ENCODE measurements around the gene TEKT4.
"Not testable (repeated sequence)": the region's sequence is repeated elsewhere in the genome, so short reads cannot be mapped to it uniquely, and the experiment has no call there.

Gene TEKT4

DNA sequence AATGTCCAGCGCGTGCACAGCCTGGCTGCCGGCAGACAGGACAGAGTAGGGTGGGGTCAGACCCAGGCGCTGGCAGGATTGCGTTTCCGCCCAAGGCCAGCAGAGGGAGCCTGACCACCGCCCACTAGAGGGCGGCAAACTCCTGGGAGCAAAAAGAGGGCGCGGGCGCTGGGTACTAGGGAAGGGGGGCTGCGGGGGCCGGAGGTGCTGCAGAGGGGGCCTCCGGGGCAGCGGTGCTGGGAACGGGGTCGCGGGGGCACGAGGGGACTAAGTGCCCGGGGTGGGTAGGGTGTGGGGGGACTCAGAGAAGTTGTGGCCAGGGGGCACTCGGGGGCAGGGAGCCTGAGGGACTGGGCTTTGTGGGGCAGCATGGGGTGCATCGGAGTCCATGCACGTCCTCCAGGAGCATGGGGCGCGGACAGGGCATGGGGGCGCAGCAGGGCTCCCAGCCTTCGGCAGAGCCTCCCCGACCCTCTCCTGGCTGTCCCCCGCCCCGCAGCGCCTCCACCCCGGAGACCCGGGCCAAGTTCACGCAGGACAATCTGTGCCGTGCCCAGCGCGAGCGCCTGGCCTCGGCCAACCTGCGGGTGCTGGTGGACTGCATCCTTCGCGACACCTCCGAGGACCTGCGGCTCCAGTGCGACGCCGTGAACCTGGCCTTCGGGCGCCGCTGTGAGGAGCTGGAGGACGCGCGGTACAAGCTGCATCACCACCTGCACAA lies 3.2 kb downstream of the TEKT4 start:
- no peak overlapping the region for H3K4me3 ChIP-seq (ENCODE audit: low read depth, low read length)
- TF ChIP-seq, protein P1, sequence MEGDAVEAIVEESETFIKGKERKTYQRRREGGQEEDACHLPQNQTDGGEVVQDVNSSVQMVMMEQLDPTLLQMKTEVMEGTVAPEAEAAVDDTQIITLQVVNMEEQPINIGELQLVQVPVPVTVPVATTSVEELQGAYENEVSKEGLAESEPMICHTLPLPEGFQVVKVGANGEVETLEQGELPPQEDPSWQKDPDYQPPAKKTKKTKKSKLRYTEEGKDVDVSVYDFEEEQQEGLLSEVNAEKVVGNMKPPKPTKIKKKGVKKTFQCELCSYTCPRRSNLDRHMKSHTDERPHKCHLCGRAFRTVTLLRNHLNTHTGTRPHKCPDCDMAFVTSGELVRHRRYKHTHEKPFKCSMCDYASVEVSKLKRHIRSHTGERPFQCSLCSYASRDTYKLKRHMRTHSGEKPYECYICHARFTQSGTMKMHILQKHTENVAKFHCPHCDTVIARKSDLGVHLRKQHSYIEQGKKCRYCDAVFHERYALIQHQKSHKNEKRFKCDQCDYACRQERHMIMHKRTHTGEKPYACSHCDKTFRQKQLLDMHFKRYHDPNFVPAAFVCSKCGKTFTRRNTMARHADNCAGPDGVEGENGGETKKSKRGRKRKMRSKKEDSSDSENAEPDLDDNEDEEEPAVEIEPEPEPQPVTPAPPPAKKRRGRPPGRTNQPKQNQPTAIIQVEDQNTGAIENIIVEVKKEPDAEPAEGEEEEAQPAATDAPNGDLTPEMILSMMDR (IDR thresholded peaks at IDR 0.05; ENCODE audit: low read depth, low read length): peak; percentile 76
- in situ Hi-C loops (cut with HindIII; ENCODE audit: low sequenced_read_pairs): no loop called here
- no peak for DNase-seq (ENCODE audit: low read depth, low spot score)

DNA sequence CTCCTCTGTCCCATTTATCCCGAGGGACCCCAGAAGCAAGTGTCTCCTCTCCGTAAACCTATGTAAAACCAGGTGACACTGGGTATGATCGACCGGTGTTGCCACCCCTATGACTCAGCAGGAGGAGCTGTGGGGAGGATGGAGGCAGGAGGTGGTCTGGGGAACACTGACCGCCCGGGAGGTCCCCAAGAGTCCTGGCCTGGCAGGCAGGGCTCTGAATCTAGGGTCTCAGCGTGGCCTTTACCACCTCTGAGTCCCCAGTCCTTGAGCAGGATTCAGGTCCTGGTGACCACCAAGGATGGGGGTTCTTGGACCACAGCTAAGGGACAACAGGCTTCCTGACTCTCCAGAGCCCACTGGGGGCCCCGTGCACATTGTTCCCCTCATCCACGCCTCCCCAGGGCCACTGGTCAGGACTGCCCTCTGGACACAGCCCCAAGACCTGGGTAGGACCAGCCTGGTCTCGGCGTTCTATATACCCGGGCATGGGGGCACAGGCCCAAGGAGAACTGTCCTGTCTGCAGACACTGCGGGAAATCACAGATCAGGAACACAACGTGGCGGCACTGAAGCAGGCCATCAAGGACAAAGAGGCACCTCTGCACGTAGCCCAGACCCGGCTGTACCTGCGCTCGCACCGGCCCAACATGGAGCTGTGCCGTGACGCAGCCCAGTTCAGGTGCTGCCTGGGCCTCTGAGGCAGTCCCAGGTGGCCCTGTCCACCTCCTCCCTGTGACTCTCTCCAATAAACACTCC lies 4.0 kb downstream of the TEKT4 start:
- in situ Hi-C loops (cut with HindIII; ENCODE audit: low sequenced_read_pairs): no loop called here
- TF ChIP-seq, protein P1 (IDR thresholded peaks at IDR 0.05; ENCODE audit: low read depth, low read length): no peak
- DNase-seq (ENCODE audit: low read depth, low spot score): no peak
- H3K4me3 ChIP-seq (ENCODE audit: low read depth, low read length): no peak overlapping the region

DNA sequence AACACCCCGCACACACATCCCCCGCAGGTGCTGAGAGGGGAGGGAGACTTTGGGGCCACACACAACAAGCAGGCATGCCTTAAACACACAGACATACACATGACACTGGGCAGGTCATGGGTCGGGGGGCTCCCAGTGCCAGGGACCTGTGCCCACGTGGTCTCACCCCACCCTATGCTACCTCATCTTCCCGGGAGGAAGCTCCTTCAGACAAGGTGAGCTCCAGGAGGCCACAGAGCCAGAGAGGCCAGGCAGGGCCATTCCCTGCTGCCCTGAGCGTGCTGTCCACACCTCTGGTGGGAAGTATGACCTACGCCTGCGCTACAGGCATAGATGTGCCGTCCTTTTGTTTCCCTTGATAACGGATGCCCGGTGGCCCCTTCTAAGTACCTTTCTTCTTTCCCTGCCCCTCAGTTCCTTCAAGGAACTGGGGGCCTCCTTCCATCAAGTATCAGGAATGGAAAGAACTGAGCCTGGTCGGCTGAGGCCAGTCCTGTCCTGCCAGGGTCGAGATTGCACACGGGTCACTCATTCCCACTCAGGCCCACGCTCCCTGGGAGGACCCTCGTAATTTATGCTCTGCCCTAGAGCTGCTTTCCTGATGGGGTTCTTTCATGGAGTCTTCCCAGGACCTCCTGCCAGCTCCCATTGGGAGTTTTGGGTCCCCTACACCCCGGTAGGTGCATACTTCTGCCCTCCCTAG lies 4.7 kb downstream of the TEKT4 start:
- DNase-seq (ENCODE audit: low read depth, low spot score): no peak
- H3K4me3 ChIP-seq (ENCODE audit: low read depth, low read length): no peak overlapping the region
- TF ChIP-seq, protein P1 (IDR thresholded peaks at IDR 0.05; ENCODE audit: low read depth, low read length): no peak
- in situ Hi-C loops (cut with HindIII; ENCODE audit: low sequenced_read_pairs): no loop called here

DNA sequence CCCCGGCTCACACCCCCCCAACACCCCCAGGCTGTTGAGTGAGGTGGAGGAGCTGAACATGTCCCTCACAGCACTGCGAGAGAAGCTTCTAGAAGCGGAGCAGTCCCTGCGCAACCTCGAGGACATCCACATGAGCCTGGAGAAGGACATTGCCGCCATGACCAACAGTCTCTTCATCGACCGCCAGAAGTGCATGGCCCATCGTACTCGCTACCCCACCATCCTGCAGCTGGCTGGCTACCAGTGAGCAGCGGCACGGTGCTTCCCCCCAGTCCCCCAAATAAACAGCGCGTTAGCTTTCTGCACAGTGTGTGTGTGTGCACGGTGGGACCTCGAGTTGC lies 5.3 kb downstream of the TEKT4 start:
- in situ Hi-C loops (cut with HindIII; ENCODE audit: low sequenced_read_pairs): no loop called here
- DNase-seq (ENCODE audit: low read depth, low spot score): no peak
- no peak overlapping the region for H3K4me3 ChIP-seq (ENCODE audit: low read depth, low read length)
- TF ChIP-seq, protein P1 (IDR thresholded peaks at IDR 0.05; ENCODE audit: low read depth, low read length): no peak

DNA sequence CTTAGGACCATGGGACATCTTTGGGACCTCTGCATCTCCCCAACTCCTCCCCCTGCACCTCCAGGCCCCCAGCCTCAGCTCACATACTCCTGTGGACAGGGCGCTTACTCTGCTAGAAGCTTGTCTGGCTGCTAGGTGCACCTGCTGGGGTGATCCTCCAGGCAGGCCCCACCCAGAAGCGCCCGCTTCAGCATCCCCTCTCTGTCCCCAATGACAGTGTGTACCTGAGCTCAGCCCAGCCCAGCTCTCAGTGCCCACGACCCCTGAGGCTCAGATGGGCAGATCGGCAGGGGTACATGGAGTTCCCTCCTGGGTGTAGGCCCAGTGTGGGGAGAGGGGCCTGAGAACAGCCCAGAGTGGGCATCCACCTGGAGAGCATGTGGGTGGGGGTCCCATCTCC lies 5.9 kb downstream of the TEKT4 start:
- no peak for DNase-seq (ENCODE audit: low read depth, low spot score)
- in situ Hi-C loops (cut with HindIII; ENCODE audit: low sequenced_read_pairs): no loop called here
- TF ChIP-seq, protein P1 (IDR thresholded peaks at IDR 0.05; ENCODE audit: low read depth, low read length): no peak
- no peak overlapping the region for H3K4me3 ChIP-seq (ENCODE audit: low read depth, low read length)

DNA sequence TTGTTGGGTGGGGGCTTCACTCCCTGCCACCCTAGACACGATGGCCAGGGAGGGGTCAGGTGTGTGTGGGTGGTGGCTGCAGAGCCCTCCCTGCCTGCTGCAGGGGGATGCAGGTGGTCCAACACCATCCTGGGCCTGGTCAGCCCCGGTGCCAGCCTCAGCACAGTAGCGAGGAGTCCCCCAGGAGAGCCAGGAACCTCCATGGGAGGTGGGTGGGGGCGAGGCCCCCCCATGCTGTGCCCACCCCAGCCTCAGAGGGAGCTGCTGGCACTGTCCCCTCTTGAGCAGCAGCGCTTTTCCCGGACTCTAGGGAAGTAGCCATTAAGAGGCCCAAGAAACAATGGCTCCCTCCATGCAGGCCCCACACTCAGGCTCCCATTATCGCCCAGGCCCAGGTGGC lies 7.3 kb downstream of the TEKT4 start:
- DNase-seq (ENCODE audit: low read depth, low spot score); H3K4me3 ChIP-seq (ENCODE audit: low read depth, low read length); in situ Hi-C loops (cut with HindIII; ENCODE audit: low sequenced_read_pairs): not testable (repeated sequence)

All from astrocyte of the spinal cord (primary cell).